GM23338 (cell line): ENCODE results near the gene LAMTOR5.

Source experiments
- EZH2 ChIP-seq: fragments of 200-600 bp; sonication (generic); IDR thresholded peaks from one replicate; pipeline ENCODE4 v1.8.0; 2017; ENCODE audit warnings: antibody characterized with exemption, mild to moderate bottlenecking, low read depth; ENCODE audit not compliant: unreplicated experiment
- EZH2phosphoT487 ChIP-seq: fragments of 200-600 bp; sonication (generic); IDR thresholded peaks from one replicate; pipeline ENCODE4 v1.8.1; 2018; ENCODE audit warnings: antibody characterized with exemption; ENCODE audit not compliant: unreplicated experiment
- POLR2AphosphoS5 ChIP-seq: IDR thresholded peaks from 2 replicates; pipeline ENCODE4 v1.6.1; 2016; ENCODE audit warnings: antibody characterized with exemption, low read depth
- ZNF114 ChIP-seq: fragments of 250-450 bp; sonication (Bioruptor Pico); IDR thresholded peaks from 2 replicates; pipeline ENCODE4 v1.5.0; 2020; ENCODE audit warnings: mild to moderate bottlenecking, moderate library complexity
- ZNF331 ChIP-seq: fragments of 250-450 bp; sonication (Bioruptor Pico); IDR thresholded peaks from 2 replicates; pipeline ENCODE4 v1.5.0; 2020; ENCODE audit warnings: low read depth, mild to moderate bottlenecking, moderate library complexity
- TF ChIP-seq, protein P1 (sequence below), 2 experiments: fragments of 200-600 bp in 1 of 2; sonication (generic) in 1 of 2; conservative IDR thresholded peaks; 2 replicates each; pipeline versions ENCODE4 v1.5.1 to v1.6.1; 2016 to 2017; ENCODE audit warnings: antibody characterized with exemption in 2 of 2, low read depth in 2 of 2, mild to moderate bottlenecking in 2 of 2, moderate library complexity in 1 of 2

DNA sequence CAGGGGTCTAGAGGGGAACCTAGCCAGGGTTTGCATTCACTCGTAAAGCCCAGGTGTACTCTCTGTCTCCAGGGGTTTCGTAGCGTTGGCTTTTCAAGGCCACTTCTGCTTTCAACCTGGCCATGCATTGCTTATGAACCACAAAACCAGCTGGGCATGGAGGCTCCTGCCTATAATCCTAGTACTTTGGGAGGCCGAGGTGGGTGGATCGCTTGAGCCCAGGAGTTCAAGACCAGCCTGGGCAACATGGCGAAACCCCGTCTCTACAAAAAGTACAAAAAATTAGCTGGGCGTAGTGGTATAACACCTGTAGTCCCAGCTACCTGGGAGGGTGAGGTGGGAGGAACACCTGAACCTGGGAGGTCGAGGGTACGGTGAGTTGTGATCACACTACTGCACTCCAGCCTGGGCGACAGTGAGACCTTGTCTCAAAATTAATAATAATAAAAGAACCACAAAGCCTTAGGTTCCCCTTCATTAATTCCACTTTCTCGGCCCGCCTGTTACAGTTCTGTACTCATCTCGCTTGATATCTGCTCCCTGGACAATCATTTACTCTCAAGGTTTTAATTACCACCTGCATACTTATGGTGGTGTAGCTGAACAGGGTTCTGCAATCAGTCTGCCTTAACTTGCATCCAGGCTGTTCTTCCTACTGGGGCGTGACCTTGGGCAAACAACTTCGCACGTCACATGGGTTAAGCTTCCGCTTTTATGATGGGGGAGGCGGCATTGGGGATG is 22.7 kb downstream of the LAMTOR5 start:
- TF ChIP-seq, protein P1, sequence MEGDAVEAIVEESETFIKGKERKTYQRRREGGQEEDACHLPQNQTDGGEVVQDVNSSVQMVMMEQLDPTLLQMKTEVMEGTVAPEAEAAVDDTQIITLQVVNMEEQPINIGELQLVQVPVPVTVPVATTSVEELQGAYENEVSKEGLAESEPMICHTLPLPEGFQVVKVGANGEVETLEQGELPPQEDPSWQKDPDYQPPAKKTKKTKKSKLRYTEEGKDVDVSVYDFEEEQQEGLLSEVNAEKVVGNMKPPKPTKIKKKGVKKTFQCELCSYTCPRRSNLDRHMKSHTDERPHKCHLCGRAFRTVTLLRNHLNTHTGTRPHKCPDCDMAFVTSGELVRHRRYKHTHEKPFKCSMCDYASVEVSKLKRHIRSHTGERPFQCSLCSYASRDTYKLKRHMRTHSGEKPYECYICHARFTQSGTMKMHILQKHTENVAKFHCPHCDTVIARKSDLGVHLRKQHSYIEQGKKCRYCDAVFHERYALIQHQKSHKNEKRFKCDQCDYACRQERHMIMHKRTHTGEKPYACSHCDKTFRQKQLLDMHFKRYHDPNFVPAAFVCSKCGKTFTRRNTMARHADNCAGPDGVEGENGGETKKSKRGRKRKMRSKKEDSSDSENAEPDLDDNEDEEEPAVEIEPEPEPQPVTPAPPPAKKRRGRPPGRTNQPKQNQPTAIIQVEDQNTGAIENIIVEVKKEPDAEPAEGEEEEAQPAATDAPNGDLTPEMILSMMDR (conservative IDR thresholded peaks at IDR 0.05; ENCODE audit: low read depth in 2 of 2), result no peak
- TF ChIP-seq EZH2, result no peak
- no peak for TF ChIP-seq POLR2AphosphoS5
- no peak for TF ChIP-seq ZNF331 (CRISPR knock-in tag)
- TF ChIP-seq ZNF114 (CRISPR knock-in tag), result no peak
- TF ChIP-seq EZH2phosphoT487, result no peak
